CD14-positive monocyte (primary cell): Measurements from ENCODE around the gene HLA-G. TPM values are rescaled to one million over a fixed set of nuclear protein-coding genes. Genes with fewer than 3 reads are reported as not detected.
A peak's percentile ranks its signal among the peaks of the same experiment; 100 is the strongest.

ENCODE experiments used
- DNase-seq, 3 donors: peaks; one replicate each; pipeline ENCODE4 v3.0.0-alpha.2; 2011 to 2022
- H2AFZ ChIP-seq: 2 replicates; pipeline ENCODE4 v1.6.0; 2012; ENCODE audit warnings: mild to moderate bottlenecking, low read depth, low read length, inconsistent platforms; ENCODE audit not compliant: insufficient read depth, poor library complexity, severe bottlenecking
- H3K27ac ChIP-seq, 2 donors: 1 replicate in 1 of 2; 2 replicates in 1 of 2; pipeline ENCODE4 v1.5.1; 2012 to 2013; ENCODE audit warnings: low read length in 2 of 2, control low read depth in 1 of 2, inconsistent platforms in 1 of 2, low read depth in 1 of 2, mild to moderate bottlenecking in 1 of 2
- H3K27me3 ChIP-seq, 2 donors: one replicate each; pipeline versions ENCODE4 v1.6.0 to v1.6.1; 2011 to 2013; ENCODE audit warnings: low read length in 2 of 2; ENCODE audit not compliant: control insufficient read depth in 2 of 2, insufficient read depth in 2 of 2
- H3K36me3 ChIP-seq, 2 donors: replicated peaks in 1 of 2; 1 replicate in 1 of 2; 2 replicates in 1 of 2; pipeline versions ENCODE4 v1.5.1 to v1.6.1; 2012 to 2013; ENCODE audit warnings: low read length in 2 of 2, control low read depth in 1 of 2, inconsistent platforms in 1 of 2, mild to moderate bottlenecking in 1 of 2; ENCODE audit not compliant: insufficient read depth in 2 of 2, control insufficient read depth in 1 of 2
- H3K4me1 ChIP-seq, 2 donors: 1 replicate in 1 of 2; 2 replicates in 1 of 2; pipeline versions ENCODE4 v1.5.1 to v1.6.1; 2012 to 2013; ENCODE audit warnings: low read length in 2 of 2, control low read depth in 1 of 2, inconsistent platforms in 1 of 2, mild to moderate bottlenecking in 1 of 2, moderate library complexity in 1 of 2; ENCODE audit not compliant: insufficient read depth in 2 of 2, control insufficient read depth in 1 of 2
- H3K4me2 ChIP-seq: replicated peaks from 2 replicates; pipeline ENCODE3; 2012; ENCODE audit warnings: low read length, moderate library complexity, mild to moderate bottlenecking; ENCODE audit not compliant: poor library complexity, severe bottlenecking; ENCODE audit errors: extremely low read depth
- H3K4me3 ChIP-seq, 3 experiments: fragments of 200-600 bp in 1 of 3; sonication (generic) in 1 of 3; replicated peaks in 1 of 3; 1 replicate in 2 of 3; 2 replicates in 1 of 3; pipeline ENCODE4 v1.5.1; 2011 to 2013; ENCODE audit warnings: low read length in 3 of 3, mild to moderate bottlenecking in 3 of 3, control low read depth in 2 of 3, low read depth in 2 of 3, inconsistent platforms in 1 of 3, moderate library complexity in 1 of 3
- H3K79me2 ChIP-seq: 2 replicates; pipeline ENCODE4 v1.6.0; 2012; ENCODE audit warnings: mild to moderate bottlenecking, control low read depth, inconsistent platforms, low read length, moderate library complexity; ENCODE audit not compliant: insufficient read depth
- H3K9ac ChIP-seq: 2 replicates; pipeline ENCODE4 v1.6.0; 2017; ENCODE audit warnings: low read length, mild to moderate bottlenecking; ENCODE audit not compliant: insufficient read depth, poor library complexity, severe bottlenecking
- H3K9me3 ChIP-seq, 2 donors: replicated peaks in 1 of 2; 1 replicate in 1 of 2; 2 replicates in 1 of 2; pipeline versions ENCODE4 v1.5.1 to v1.6.1; 2012 to 2013; ENCODE audit warnings: low read length in 2 of 2, control low read depth in 1 of 2; ENCODE audit not compliant: control insufficient read depth in 1 of 2, insufficient read depth in 1 of 2
- H4K20me1 ChIP-seq: 2 replicates; pipeline ENCODE4 v1.6.0; 2012; ENCODE audit warnings: mild to moderate bottlenecking, low read length, control low read depth, moderate library complexity; ENCODE audit not compliant: insufficient read depth
- H3K27ac Mint-ChIP-seq, 7 donors: one replicate each; pipeline ENCODE4 v1.8.0; 2020; ENCODE audit warnings: mild to moderate bottlenecking in 7 of 7, mixed read lengths in 7 of 7, moderate library complexity in 6 of 7, inconsistent platforms in 2 of 7
- H3K27me3 Mint-ChIP-seq, 3 donors: one replicate each; pipeline ENCODE4 v1.8.0; 2021 to 2022; ENCODE audit warnings: low read depth in 3 of 3, mild to moderate bottlenecking in 3 of 3, mixed read lengths in 3 of 3, moderate library complexity in 3 of 3, inconsistent platforms in 1 of 3
- H3K36me3 Mint-ChIP-seq, 2 donors: one replicate each; pipeline ENCODE4 v1.8.0; 2020; ENCODE audit warnings: mixed read lengths in 2 of 2, inconsistent platforms in 1 of 2, mild to moderate bottlenecking in 1 of 2
- H3K4me1 Mint-ChIP-seq: one replicate; pipeline ENCODE4 v1.8.0; 2020; ENCODE audit warnings: mild to moderate bottlenecking, mixed read lengths
- H3K4me3 Mint-ChIP-seq, 2 donors: one replicate each; pipeline ENCODE4 v1.8.0; 2020; ENCODE audit warnings: mild to moderate bottlenecking in 2 of 2, mixed read lengths in 2 of 2, moderate library complexity in 1 of 2
- H3K9me3 Mint-ChIP-seq, 7 donors: one replicate each; pipeline ENCODE4 v1.8.0; 2020 to 2022; ENCODE audit warnings: mixed read lengths in 7 of 7, mild to moderate bottlenecking in 6 of 7, moderate library complexity in 6 of 7, inconsistent platforms in 2 of 7
- CTCF ChIP-seq: fragments of 200-600 bp; IDR thresholded peaks from one replicate; pipeline ENCODE4 v1.8.0; 2022; ENCODE audit warnings: antibody characterized with exemption, mild to moderate bottlenecking
- WGBS: methylation state at CpG from one replicate; pipeline ENCODE4 v1.1.5; 2013; ENCODE audit warnings: missing lambda C conversion rate; ENCODE audit not compliant: insufficient coverage; 5-methylcytosine and 5-hydroxymethylcytosine counted together
- intact Hi-C, 2 donors: fragments of 100-400 bp; cut with micrococcal nuclease; formaldehyde crosslinking; loops; one replicate each; pipeline versions ENCODE4 v1.15.0 to v1.15.1; 2023
- polyA plus RNA-seq, 3 donors: library from polyadenylated mRNA; depleted of rRNA in 1 of 3; unstranded in 2 of 3; stranded (reverse) in 1 of 3; fragments of 300-500 nt in 2 of 3; fragments of >200 nt in 1 of 3; fragmentation: Illumina TruSeq in 2 of 3; gene quantifications; 1 replicate in 2 of 3; 2 replicates in 1 of 3; pipeline ENCODE4 v1.2.3, GENCODE V29; 2012 to 2021

Gene HLA-G
- polyA plus RNA-seq, 3 donors = 0.12 to 2.3 (median 0.89) TPM

GRCh38 chr6:29813809-29814208 is 13.8 kb upstream of the HLA-G start:
- H4K20me1 ChIP-seq = no peaks in the 10 kb centered on the region
- H3K4me3 ChIP-seq = no peak overlapping the region
- no peak overlapping the region for H3K27ac ChIP-seq
- peak; percentile 9 for TF ChIP-seq CTCF
- intact Hi-C loops = no loop called here
- H3K27me3 ChIP-seq = peaks cover 4 to 7% of the 10 kb centered on the region in 2 donors
- H3K4me1 ChIP-seq = no peaks in the 10 kb centered on the region
- Mint-ChIP-seq H3K4me3 (no peak overlapping the region), H3K9me3 (no peaks in the 10 kb centered on the region), H3K27me3 (peaks cover 2 to 15% (median 15%) of the 10 kb centered on the region in 3 donors), H3K36me3 (no peaks in the 10 kb centered on the region), H3K27ac (peak overlapping the region in 2 of 7 donors; percentile 15 to 54), H3K4me1 (peaks cover 6% of the 10 kb centered on the region)
- H3K79me2 ChIP-seq = no peaks in the 10 kb centered on the region
- H3K9me3 ChIP-seq = no peaks in the 10 kb centered on the region
- no peak overlapping the region for H3K9ac ChIP-seq
- H2AFZ ChIP-seq = peak overlapping the region; percentile 63
- DNase-seq = peak; percentile 22 to 68 (median 40)
- H3K4me2 ChIP-seq = no peak overlapping the region
- WGBS = 57% methylated on average over 5 of the region's 7 CpGs
- no peaks in the 10 kb centered on the region for H3K36me3 ChIP-seq

- TF ChIP-seq CTCF = no peak
- Histone ChIP-seq H3K4me2 (no peak overlapping the region), H2AFZ (peak overlapping the region; percentile 63), H3K9ac (no peak overlapping the region), H3K9me3 (no peaks in the 10 kb centered on the region), H3K27me3 (peaks cover 0 to 3% of the 10 kb centered on the region in 2 donors), H3K4me3 (no peak overlapping the region), H3K4me1 (no peaks in the 10 kb centered on the region), H3K79me2 (no peaks in the 10 kb centered on the region), H4K20me1 (no peaks in the 10 kb centered on the region), H3K27ac (no peak overlapping the region), H3K36me3 (no peaks in the 10 kb centered on the region)
- Mint-ChIP-seq H3K9me3 (no peaks in the 10 kb centered on the region), H3K4me1 (peaks cover 6% of the 10 kb centered on the region), H3K27ac (peak overlapping the region in 1 of 7 donors; percentile 54), H3K27me3 (peaks cover 0 to 14% (median 12%) of the 10 kb centered on the region in 3 donors), H3K36me3 (no peaks in the 10 kb centered on the region), H3K4me3 (no peak overlapping the region)
- DNase-seq = no peak
- 85% methylated on average over 5 of the region's 9 CpGs for WGBS
- intact Hi-C loops = no loop called here
Observed at GRCh38 chr6:29814379-29815117, 13.1 kb upstream of the HLA-G start.
